ENCODE measurements around the gene WSCD2.
A peak's percentile ranks its signal among the peaks of the same experiment; 100 is the strongest.

Gene WSCD2

GRCh38 chr12:108119974-108120862, 8.9 kb upstream of the WSCD2 start:
- H3K9ac ChIP-seq (ENCODE audit: low read length) = no peak overlapping the region
- H3K27ac ChIP-seq (ENCODE audit: low read depth, low read length) = no peak overlapping the region
- H3K27me3 ChIP-seq (ENCODE audit: control insufficient read depth in 1 of 2, insufficient read depth in 2 of 2, low read length in 2 of 2) = no peaks in the 10 kb centered on the region
- H3K4me3 ChIP-seq (ENCODE audit: low read depth in 1 of 2, low read length in 2 of 2) = no peak overlapping the region
- H3K4me1 ChIP-seq (ENCODE audit: insufficient read depth, low read length) = peaks cover 29% of the 10 kb centered on the region
- H3K9me3 ChIP-seq (ENCODE audit: low read length) = no peaks in the 10 kb centered on the region
- H3K36me3 ChIP-seq (ENCODE audit: insufficient read depth, low read length) = no peaks in the 10 kb centered on the region

GRCh38 chr12:108120863-108121165, 8.3 kb upstream of the WSCD2 start:
- no peak overlapping the region for H3K4me3 ChIP-seq (ENCODE audit: low read depth in 1 of 2, low read length in 2 of 2)
- peaks cover 23% of the 10 kb centered on the region for H3K4me1 ChIP-seq (ENCODE audit: insufficient read depth, low read length)
- H3K9me3 ChIP-seq (ENCODE audit: low read length) = peaks cover under 1% of the 10 kb centered on the region
- H3K27ac ChIP-seq (ENCODE audit: low read depth, low read length) = no peak overlapping the region
- H3K9ac ChIP-seq (ENCODE audit: low read length) = no peak overlapping the region
- no peaks in the 10 kb centered on the region for H3K36me3 ChIP-seq (ENCODE audit: insufficient read depth, low read length)
- H3K27me3 ChIP-seq (ENCODE audit: control insufficient read depth in 1 of 2, insufficient read depth in 2 of 2, low read length in 2 of 2) = no peaks in the 10 kb centered on the region

GRCh38 chr12:108121320-108121719, 7.8 kb upstream of the WSCD2 start:
- H3K36me3 ChIP-seq (ENCODE audit: insufficient read depth, low read length) = no peaks in the 10 kb centered on the region
- peaks cover 18% of the 10 kb centered on the region for H3K4me1 ChIP-seq (ENCODE audit: insufficient read depth, low read length)
- H3K4me3 ChIP-seq (ENCODE audit: low read depth in 1 of 2, low read length in 2 of 2) = no peak overlapping the region
- no peaks in the 10 kb centered on the region for H3K27me3 ChIP-seq (ENCODE audit: control insufficient read depth in 1 of 2, insufficient read depth in 2 of 2, low read length in 2 of 2)
- H3K9ac ChIP-seq (ENCODE audit: low read length) = no peak overlapping the region
- H3K9me3 ChIP-seq (ENCODE audit: low read length) = peaks cover 4% of the 10 kb centered on the region
- H3K27ac ChIP-seq (ENCODE audit: low read depth, low read length) = no peak overlapping the region

GRCh38 chr12:108121728-108122471, 7.2 kb upstream of the WSCD2 start:
- Histone ChIP-seq H3K4me1 (ENCODE audit: insufficient read depth, low read length) (peaks cover 17% of the 10 kb centered on the region), H3K27ac (ENCODE audit: low read depth, low read length) (no peak overlapping the region), H3K4me3 (ENCODE audit: low read depth in 1 of 2, low read length in 2 of 2) (no peak overlapping the region), H3K27me3 (ENCODE audit: control insufficient read depth in 1 of 2, insufficient read depth in 2 of 2, low read length in 2 of 2) (no peaks in the 10 kb centered on the region), H3K36me3 (ENCODE audit: insufficient read depth, low read length) (no peaks in the 10 kb centered on the region), H3K9ac (ENCODE audit: low read length) (no peak overlapping the region), H3K9me3 (ENCODE audit: low read length) (peaks cover 4% of the 10 kb centered on the region)

GRCh38 chr12:108122644-108123043, 6.4 kb upstream of the WSCD2 start:
- H3K27me3 ChIP-seq (ENCODE audit: control insufficient read depth in 1 of 2, insufficient read depth in 2 of 2, low read length in 2 of 2) = no peaks in the 10 kb centered on the region
- H3K9ac ChIP-seq (ENCODE audit: low read length) = no peak overlapping the region
- no peak overlapping the region for H3K27ac ChIP-seq (ENCODE audit: low read depth, low read length)
- H3K9me3 ChIP-seq (ENCODE audit: low read length) = peaks cover 4% of the 10 kb centered on the region
- no peak overlapping the region for H3K4me3 ChIP-seq (ENCODE audit: low read depth in 1 of 2, low read length in 2 of 2)
- peaks cover 17% of the 10 kb centered on the region for H3K4me1 ChIP-seq (ENCODE audit: insufficient read depth, low read length)
- no peaks in the 10 kb centered on the region for H3K36me3 ChIP-seq (ENCODE audit: insufficient read depth, low read length)

- H3K27me3 ChIP-seq (ENCODE audit: control insufficient read depth in 1 of 2, insufficient read depth in 2 of 2, low read length in 2 of 2) = no peaks in the 10 kb centered on the region
- no peak overlapping the region for H3K4me3 ChIP-seq (ENCODE audit: low read depth in 1 of 2, low read length in 2 of 2)
- H3K9me3 ChIP-seq (ENCODE audit: low read length) = peaks cover 4% of the 10 kb centered on the region
- no peak overlapping the region for H3K27ac ChIP-seq (ENCODE audit: low read depth, low read length)
- peaks cover 18% of the 10 kb centered on the region for H3K4me1 ChIP-seq (ENCODE audit: insufficient read depth, low read length)
- H3K36me3 ChIP-seq (ENCODE audit: insufficient read depth, low read length) = no peaks in the 10 kb centered on the region
- H3K9ac ChIP-seq (ENCODE audit: low read length) = no peak overlapping the region
Measured at GRCh38 chr12:108123402-108123801, 5.7 kb upstream of the WSCD2 start.

GRCh38 chr12:108125073-108125472, 4.0 kb upstream of the WSCD2 start:
- Histone ChIP-seq H3K36me3 (ENCODE audit: insufficient read depth, low read length) (no peaks in the 10 kb centered on the region), H3K4me3 (ENCODE audit: low read depth in 1 of 2, low read length in 2 of 2) (no peak overlapping the region), H3K27me3 (ENCODE audit: control insufficient read depth in 1 of 2, insufficient read depth in 2 of 2, low read length in 2 of 2) (no peaks in the 10 kb centered on the region), H3K4me1 (ENCODE audit: insufficient read depth, low read length) (peaks cover 14% of the 10 kb centered on the region), H3K27ac (ENCODE audit: low read depth, low read length) (no peak overlapping the region), H3K9me3 (ENCODE audit: low read length) (peaks cover 4% of the 10 kb centered on the region), H3K9ac (ENCODE audit: low read length) (no peak overlapping the region)

- Histone ChIP-seq H3K4me1 (ENCODE audit: insufficient read depth, low read length) (peaks cover 23% of the 10 kb centered on the region), H3K27me3 (ENCODE audit: control insufficient read depth in 1 of 2, insufficient read depth in 2 of 2, low read length in 2 of 2) (no peaks in the 10 kb centered on the region), H3K27ac (ENCODE audit: low read depth, low read length) (no peak overlapping the region), H3K4me3 (ENCODE audit: low read depth in 1 of 2, low read length in 2 of 2) (no peak overlapping the region), H3K36me3 (ENCODE audit: insufficient read depth, low read length) (no peaks in the 10 kb centered on the region), H3K9me3 (ENCODE audit: low read length) (peaks cover 4% of the 10 kb centered on the region), H3K9ac (ENCODE audit: low read length) (no peak overlapping the region)
Measured at GRCh38 chr12:108126212-108126611, 2.9 kb upstream of the WSCD2 start.

GRCh38 chr12:108126990-108127501, 2.0 kb upstream of the WSCD2 start:
- H3K4me1 ChIP-seq (ENCODE audit: insufficient read depth, low read length) = peaks cover 32% of the 10 kb centered on the region
- no peaks in the 10 kb centered on the region for H3K27me3 ChIP-seq (ENCODE audit: control insufficient read depth in 1 of 2, insufficient read depth in 2 of 2, low read length in 2 of 2)
- no peak overlapping the region for H3K9ac ChIP-seq (ENCODE audit: low read length)
- H3K27ac ChIP-seq (ENCODE audit: low read depth, low read length) = peak overlapping the region; percentile 46
- H3K9me3 ChIP-seq (ENCODE audit: low read length) = peaks cover 4% of the 10 kb centered on the region
- H3K4me3 ChIP-seq (ENCODE audit: low read depth in 1 of 2, low read length in 2 of 2) = no peak overlapping the region
- no peaks in the 10 kb centered on the region for H3K36me3 ChIP-seq (ENCODE audit: insufficient read depth, low read length)

- Histone ChIP-seq H3K4me1 (ENCODE audit: insufficient read depth, low read length) (peaks cover 34% of the 10 kb centered on the region), H3K9ac (ENCODE audit: low read length) (no peak overlapping the region), H3K36me3 (ENCODE audit: insufficient read depth, low read length) (no peaks in the 10 kb centered on the region), H3K4me3 (ENCODE audit: low read depth in 1 of 2, low read length in 2 of 2) (no peak overlapping the region), H3K9me3 (ENCODE audit: low read length) (peaks cover 4% of the 10 kb centered on the region), H3K27ac (ENCODE audit: low read depth, low read length) (peak overlapping the region; percentile 3), H3K27me3 (ENCODE audit: control insufficient read depth in 1 of 2, insufficient read depth in 2 of 2, low read length in 2 of 2) (no peaks in the 10 kb centered on the region)
Measured at GRCh38 chr12:108127654-108128053, 1.4 kb upstream of the WSCD2 start.

GRCh38 chr12:108128221-108129016, 669 bp upstream of the WSCD2 start:
- Histone ChIP-seq H3K9me3 (ENCODE audit: low read length) (peaks cover 4% of the 10 kb centered on the region), H3K9ac (ENCODE audit: low read length) (no peak overlapping the region), H3K27me3 (ENCODE audit: control insufficient read depth in 1 of 2, insufficient read depth in 2 of 2, low read length in 2 of 2) (no peaks in the 10 kb centered on the region), H3K36me3 (ENCODE audit: insufficient read depth, low read length) (no peaks in the 10 kb centered on the region), H3K4me3 (ENCODE audit: low read depth in 1 of 2, low read length in 2 of 2) (peak overlapping the region; percentile 44 to 61), H3K27ac (ENCODE audit: low read depth, low read length) (peak overlapping the region; percentile 21), H3K4me1 (ENCODE audit: insufficient read depth, low read length) (peaks cover 37% of the 10 kb centered on the region)

Data from muscle layer of colon (tissue), 2 donors.